HG03354 (cell line): ENCODE measurements around the gene DUSP21.
"Not testable (repeated sequence)": the region's sequence is repeated elsewhere in the genome, so short reads cannot be mapped to it uniquely, and the experiment has no call there.

ENCODE experiments used
- ATAC-seq: cut with Tn5 transposase; IDR thresholded peaks from one replicate; pipeline ENCODE4 v1.9.1; 2021; ENCODE audit warnings: mild to moderate bottlenecking; ENCODE audit not compliant: unreplicated experiment, poor library complexity, severe bottlenecking

The DUSP21 gene

DNA sequence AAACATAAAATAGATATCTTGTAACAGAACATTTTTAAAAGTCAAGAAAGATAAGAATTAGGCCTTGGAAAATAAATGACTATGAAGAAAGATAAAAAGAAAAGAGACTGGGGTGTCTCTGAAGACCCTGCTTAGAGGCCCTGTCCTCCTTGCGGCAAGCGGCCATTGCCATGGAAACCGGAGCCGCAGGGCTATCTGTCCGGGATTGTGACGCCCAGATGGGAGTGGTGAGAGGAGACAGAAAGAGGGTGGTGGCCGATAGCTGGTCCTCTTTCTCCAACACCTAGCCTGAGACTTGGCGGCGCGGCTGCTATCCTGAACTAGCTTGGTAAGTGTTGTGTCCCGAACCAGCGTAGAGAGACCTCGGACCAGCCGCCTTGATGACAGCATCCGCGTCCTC lies at the start of gene DUSP21:
Gene DUSP21, plus strand, starts transcription at position 269 of the 400 bp plus-strand sequence. Its CDS starts 112 bp downstream, at position 381.
- ATAC-seq = no peak

DNA sequence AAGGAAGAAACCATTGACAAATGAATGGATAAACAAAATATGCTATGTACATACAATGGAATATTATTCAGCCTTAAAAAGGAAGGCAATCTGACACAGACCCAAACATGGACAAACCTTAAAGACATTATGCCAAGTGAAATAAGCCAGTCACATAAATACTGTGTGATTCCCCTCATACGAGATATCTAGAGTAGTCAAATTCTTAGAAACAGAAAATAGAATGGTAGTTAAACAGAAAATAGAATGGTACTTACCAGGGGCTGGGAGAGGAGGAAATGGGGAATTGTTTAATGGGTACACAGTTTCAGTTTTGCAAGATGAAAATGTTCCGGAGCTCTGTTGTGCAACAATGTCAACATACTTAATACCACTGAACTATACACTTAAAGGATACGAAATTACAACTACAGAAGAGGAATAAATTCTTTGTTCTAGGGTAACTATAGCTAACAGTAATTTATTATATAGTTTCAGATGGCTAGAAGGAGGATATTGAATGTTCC lies 47.8 kb upstream of the DUSP21 start:
- no peak for ATAC-seq

- ATAC-seq = no peak
Observed at GRCh38 chrX:44802613-44803012, 41.2 kb upstream of the DUSP21 start.

- ATAC-seq = no peak
Observed at GRCh38 chrX:44815681-44816080, 28.1 kb upstream of the DUSP21 start.

GRCh38 chrX:44816367-44816766 lies 27.5 kb upstream of the DUSP21 start:
- ATAC-seq = no peak

DNA sequence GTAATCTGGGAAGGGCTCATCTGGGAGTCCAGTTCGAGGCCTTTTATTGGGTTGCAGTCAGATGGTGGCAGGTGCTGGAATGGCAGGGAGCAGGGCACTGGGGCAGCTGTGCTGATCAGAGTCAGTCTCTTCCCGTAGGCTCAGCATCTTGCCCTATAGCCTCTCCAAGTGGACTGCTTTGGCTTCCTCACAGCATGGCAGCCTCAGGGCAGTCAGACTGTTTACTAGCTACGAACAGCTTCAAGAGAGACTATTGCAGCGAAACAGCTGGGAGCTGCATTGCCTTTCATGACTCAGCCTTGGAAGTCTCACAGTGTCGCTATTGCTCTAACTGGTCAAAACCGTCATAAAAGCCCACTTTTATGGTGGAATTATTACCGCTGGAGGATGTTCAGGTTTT lies 26.8 kb upstream of the DUSP21 start:
- ATAC-seq = no peak

DNA sequence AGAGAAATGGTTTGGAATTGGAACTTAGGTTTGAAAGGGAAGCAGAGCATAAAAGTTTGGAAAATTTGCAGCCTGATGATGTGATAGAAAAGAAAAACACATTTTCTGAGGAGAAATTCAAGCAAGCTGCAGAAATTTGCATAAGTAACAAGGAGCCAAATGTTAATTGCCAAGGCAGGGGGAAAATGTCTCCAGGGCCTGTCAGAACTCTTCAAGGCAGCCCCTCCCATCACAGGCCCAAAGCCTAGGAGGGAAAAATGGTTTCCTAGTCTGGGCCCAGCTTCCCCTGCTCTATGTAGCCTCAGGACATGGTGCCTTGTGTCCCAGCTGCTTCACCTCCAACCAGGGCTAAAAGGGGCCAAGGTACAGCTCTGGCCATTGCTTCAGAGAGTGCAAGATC lies 21.2 kb upstream of the DUSP21 start:
- no peak for ATAC-seq

GRCh38 chrX:44823193-44823592 lies 20.6 kb upstream of the DUSP21 start:
- not testable (repeated sequence) for ATAC-seq

- ATAC-seq = no peak
Observed at GRCh38 chrX:44828008-44828605, 15.7 kb upstream of the DUSP21 start.

GRCh38 chrX:44829832-44830231 lies 14.0 kb upstream of the DUSP21 start:
- no peak for ATAC-seq

DNA sequence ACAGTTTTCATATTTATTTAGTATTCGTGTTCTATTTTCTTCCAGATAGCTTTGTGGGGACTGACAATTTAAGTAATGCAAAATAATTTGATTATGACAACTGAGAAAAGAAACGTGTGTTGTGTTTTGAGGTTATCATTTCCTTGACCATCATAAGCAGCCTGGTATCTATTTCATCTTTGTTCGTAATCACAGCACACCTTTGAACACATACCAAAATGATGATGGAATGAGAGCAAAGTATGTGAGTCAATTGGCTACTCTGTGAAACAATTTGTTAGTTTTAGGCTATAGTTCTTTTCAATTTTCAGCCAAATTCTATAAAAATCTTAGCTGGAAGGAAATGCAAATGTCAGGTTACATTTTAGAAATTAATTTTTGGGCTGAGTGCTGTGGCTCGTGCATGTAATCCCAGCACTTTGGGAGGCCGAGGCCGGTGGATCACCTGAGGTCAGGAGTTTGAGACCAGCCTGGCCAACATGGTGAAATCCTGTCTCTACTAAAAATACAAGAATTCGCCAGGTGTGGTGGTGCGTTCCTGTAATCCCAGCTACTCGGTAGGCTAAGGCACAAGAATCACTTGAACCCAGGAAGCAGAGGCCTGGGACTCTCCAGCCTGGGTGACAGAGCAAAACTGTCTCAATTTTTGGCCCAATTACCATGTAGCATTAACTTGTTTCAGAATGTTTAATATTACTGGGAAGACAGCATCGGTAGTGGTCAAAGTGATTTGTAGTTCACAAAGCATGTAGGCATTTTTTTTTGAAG lies 1.1 kb upstream of the DUSP21 start:
- ATAC-seq = no peak

- ATAC-seq = no peak
Observed at GRCh38 chrX:44843318-44843702, 511 bp upstream of the DUSP21 start.

- no peak for ATAC-seq
Observed at GRCh38 chrX:44844204-44844603, 383 bp downstream of the DUSP21 start.

GRCh38 chrX:44850891-44851290 lies 7.1 kb downstream of the DUSP21 start:
- not testable (repeated sequence) for ATAC-seq

DNA sequence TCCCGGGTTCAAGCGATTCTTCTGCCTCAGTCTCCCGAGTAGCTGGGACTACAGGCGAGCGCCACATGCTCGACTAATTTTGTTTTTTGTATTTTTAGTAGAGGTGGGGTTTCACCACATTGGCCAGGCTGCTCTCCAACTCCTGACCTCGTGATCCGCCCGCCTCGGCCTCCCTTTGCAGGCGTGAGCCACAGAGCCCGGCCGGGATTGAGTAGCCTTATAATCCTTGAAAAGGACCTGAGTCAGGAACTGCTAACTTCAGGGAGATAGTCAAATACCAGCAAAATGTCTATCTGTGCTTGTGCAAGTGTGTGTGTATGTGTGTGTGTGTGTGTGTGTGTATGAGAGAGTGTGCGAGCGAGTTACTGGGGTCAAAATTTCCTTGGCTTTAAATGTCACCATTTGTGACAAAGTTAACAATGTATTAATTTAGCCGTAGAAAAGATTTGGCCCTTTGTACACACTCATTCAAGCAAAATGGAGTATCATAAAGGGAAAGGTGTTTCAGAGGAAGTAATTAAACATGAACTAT lies 27.4 kb downstream of the DUSP21 start:
- no peak for ATAC-seq

- peak; percentile 33 for ATAC-seq
Observed at GRCh38 chrX:44871931-44872820, 28.4 kb downstream of the DUSP21 start.

DNA sequence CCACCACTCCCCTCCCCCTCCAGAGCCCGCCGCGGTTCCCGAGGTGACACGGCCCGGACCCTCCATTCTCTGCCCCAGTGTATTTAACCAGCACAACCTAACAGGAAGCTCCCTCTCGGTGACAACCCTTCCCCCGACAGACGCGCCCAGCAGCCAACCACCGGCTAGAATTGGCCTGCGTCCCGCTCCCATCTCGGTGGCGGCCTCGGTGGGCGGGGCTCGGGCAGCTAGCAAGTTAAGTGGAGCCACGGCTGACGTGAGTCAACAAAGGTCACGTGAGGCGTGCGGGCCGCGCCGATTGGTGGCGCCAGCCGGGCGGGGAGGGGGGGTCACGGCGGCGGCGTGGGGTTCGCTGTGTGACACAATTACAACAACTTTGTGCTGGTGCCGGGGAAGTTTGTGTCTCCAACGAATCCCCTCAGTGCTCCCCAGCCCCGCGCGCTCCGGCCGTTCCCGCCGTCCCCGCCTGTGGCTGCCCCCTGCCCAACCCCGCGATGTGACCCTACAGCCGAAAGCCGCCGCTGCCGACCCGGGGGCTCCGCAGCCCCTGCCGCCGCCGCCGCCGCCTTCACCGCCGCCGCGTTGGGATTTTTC lies 29.1 kb downstream of the DUSP21 start, which contains the start of gene KDM6A:
Gene KDM6A, plus strand, starts transcription at position 368 of the 594 bp plus-strand sequence. CDS start 364 bp downstream, outside the sequence.
- ATAC-seq = peak; percentile 89

DNA sequence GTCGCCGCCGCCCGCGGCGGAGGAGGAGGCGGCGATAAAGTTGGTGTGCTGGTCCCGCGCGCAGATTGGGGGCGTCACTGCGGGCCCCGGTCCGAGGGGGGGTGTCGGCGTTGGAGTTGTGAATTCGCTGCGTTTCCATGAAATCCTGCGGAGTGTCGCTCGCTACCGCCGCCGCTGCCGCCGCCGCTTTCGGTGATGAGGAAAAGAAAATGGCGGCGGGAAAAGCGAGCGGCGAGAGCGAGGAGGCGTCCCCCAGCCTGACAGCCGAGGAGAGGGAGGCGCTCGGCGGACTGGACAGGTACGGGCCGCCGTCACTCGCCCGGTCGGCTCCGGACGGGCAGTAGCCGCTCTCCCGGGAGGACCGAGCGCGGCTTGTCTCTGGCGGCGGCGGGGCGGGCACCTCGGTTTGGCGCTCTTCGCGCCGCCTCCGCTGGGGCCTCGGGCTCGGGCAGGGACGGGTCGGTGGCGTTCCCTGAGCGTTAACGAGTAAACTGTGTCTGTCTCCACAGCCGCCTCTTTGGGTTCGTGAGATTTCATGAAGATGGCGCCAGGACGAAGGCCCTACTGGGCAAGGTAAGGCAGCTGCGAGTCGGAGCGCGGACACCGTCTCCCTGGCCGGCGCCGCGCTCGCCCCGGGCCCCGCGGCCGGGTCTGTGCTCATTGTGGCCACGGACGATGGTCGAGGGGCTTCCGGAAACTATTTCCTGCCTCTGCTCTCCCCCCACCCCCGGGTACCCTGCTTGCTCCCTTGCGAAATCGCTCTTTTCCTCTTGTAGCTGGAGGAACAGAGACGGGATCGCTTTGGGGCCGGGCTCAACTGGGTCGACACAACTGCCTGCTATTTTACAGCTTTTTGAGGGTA lies 29.8 kb downstream of the DUSP21 start:
- peak; percentile 14 for ATAC-seq
